Activated naive CD8-positive, alpha-beta T cell (primary cell): ENCODE results near the gene PHLPP1.

Experiments used
- H3K27ac Mint-ChIP-seq: one replicate; pipeline ENCODE4 v1.8.0; 2021; ENCODE audit warnings: mixed read lengths
- H3K27me3 Mint-ChIP-seq: one replicate; pipeline ENCODE4 v1.8.0; 2021; ENCODE audit warnings: mixed read lengths
- H3K36me3 Mint-ChIP-seq: one replicate; pipeline ENCODE4 v1.8.0; 2021; ENCODE audit warnings: mixed read lengths
- H3K4me1 Mint-ChIP-seq: one replicate; pipeline ENCODE4 v1.8.0; 2021; ENCODE audit warnings: low read depth, mixed read lengths
- H3K4me3 Mint-ChIP-seq: one replicate; pipeline ENCODE4 v1.8.0; 2021; ENCODE audit warnings: mild to moderate bottlenecking, mixed read lengths
- H3K9me3 Mint-ChIP-seq: one replicate; pipeline ENCODE4 v1.8.0; 2021; ENCODE audit warnings: low read depth, mixed read lengths

Gene PHLPP1

GRCh38 chr18:62974388-62974787, 259.0 kb downstream of the PHLPP1 start:
- H3K27ac Mint-ChIP-seq: no peak overlapping the region
- no peaks in the 10 kb centered on the region for H3K27me3 Mint-ChIP-seq
- H3K36me3 Mint-ChIP-seq: peaks cover 13% of the 10 kb centered on the region
- no peaks in the 10 kb centered on the region for H3K4me1 Mint-ChIP-seq
- H3K9me3 Mint-ChIP-seq: peaks cover 3% of the 10 kb centered on the region
- H3K4me3 Mint-ChIP-seq: no peak overlapping the region

GRCh38 chr18:62974928-62975675, 259.8 kb downstream of the PHLPP1 start:
- peaks cover 13% of the 10 kb centered on the region for H3K36me3 Mint-ChIP-seq
- H3K4me1 Mint-ChIP-seq: no peaks in the 10 kb centered on the region
- H3K9me3 Mint-ChIP-seq: no peaks in the 10 kb centered on the region
- no peak overlapping the region for H3K4me3 Mint-ChIP-seq
- H3K27ac Mint-ChIP-seq: no peak overlapping the region
- H3K27me3 Mint-ChIP-seq: no peaks in the 10 kb centered on the region

GRCh38 chr18:62975785-62976184, 260.4 kb downstream of the PHLPP1 start:
- Mint-ChIP-seq H3K27ac (no peak overlapping the region), H3K27me3 (no peaks in the 10 kb centered on the region), H3K4me1 (no peaks in the 10 kb centered on the region), H3K9me3 (no peaks in the 10 kb centered on the region), H3K36me3 (peaks cover 11% of the 10 kb centered on the region), H3K4me3 (no peak overlapping the region)

- Mint-ChIP-seq H3K36me3 (peaks cover 10% of the 10 kb centered on the region), H3K27me3 (no peaks in the 10 kb centered on the region), H3K27ac (no peak overlapping the region), H3K4me3 (no peak overlapping the region), H3K4me1 (no peaks in the 10 kb centered on the region), H3K9me3 (no peaks in the 10 kb centered on the region)
Observed at GRCh38 chr18:62976227-62976626, 260.9 kb downstream of the PHLPP1 start.

GRCh38 chr18:62977512-62977911, 262.2 kb downstream of the PHLPP1 start:
- peaks cover 2% of the 10 kb centered on the region for H3K4me1 Mint-ChIP-seq
- no peaks in the 10 kb centered on the region for H3K27me3 Mint-ChIP-seq
- no peaks in the 10 kb centered on the region for H3K9me3 Mint-ChIP-seq
- H3K36me3 Mint-ChIP-seq: peaks cover 6% of the 10 kb centered on the region
- no peak overlapping the region for H3K4me3 Mint-ChIP-seq
- no peak overlapping the region for H3K27ac Mint-ChIP-seq

- Mint-ChIP-seq H3K36me3 (peaks cover 6% of the 10 kb centered on the region), H3K4me1 (peaks cover 2% of the 10 kb centered on the region), H3K9me3 (no peaks in the 10 kb centered on the region), H3K27ac (no peak overlapping the region), H3K4me3 (no peak overlapping the region), H3K27me3 (no peaks in the 10 kb centered on the region)
Observed at GRCh38 chr18:62978251-62979049, 263.1 kb downstream of the PHLPP1 start.

- H3K36me3 Mint-ChIP-seq: peaks cover 6% of the 10 kb centered on the region
- H3K4me1 Mint-ChIP-seq: peaks cover 2% of the 10 kb centered on the region
- H3K9me3 Mint-ChIP-seq: no peaks in the 10 kb centered on the region
- H3K27me3 Mint-ChIP-seq: no peaks in the 10 kb centered on the region
- no peak overlapping the region for H3K4me3 Mint-ChIP-seq
- H3K27ac Mint-ChIP-seq: no peak overlapping the region
Observed at GRCh38 chr18:62979176-62979575, 263.8 kb downstream of the PHLPP1 start.

- H3K4me1 Mint-ChIP-seq: peaks cover 2% of the 10 kb centered on the region
- no peak overlapping the region for H3K4me3 Mint-ChIP-seq
- H3K27me3 Mint-ChIP-seq: no peaks in the 10 kb centered on the region
- H3K36me3 Mint-ChIP-seq: peaks cover 6% of the 10 kb centered on the region
- no peak overlapping the region for H3K27ac Mint-ChIP-seq
- no peaks in the 10 kb centered on the region for H3K9me3 Mint-ChIP-seq
Observed at GRCh38 chr18:62979900-62980299, 264.6 kb downstream of the PHLPP1 start.

- Mint-ChIP-seq H3K27ac (no peak overlapping the region), H3K36me3 (no peaks in the 10 kb centered on the region), H3K9me3 (no peaks in the 10 kb centered on the region), H3K27me3 (no peaks in the 10 kb centered on the region), H3K4me1 (peaks cover 2% of the 10 kb centered on the region), H3K4me3 (no peak overlapping the region)
Observed at GRCh38 chr18:62981566-62981965, 266.2 kb downstream of the PHLPP1 start.

- Mint-ChIP-seq H3K27ac (no peak overlapping the region), H3K36me3 (no peaks in the 10 kb centered on the region), H3K4me3 (peak overlapping the region; percentile 27), H3K9me3 (no peaks in the 10 kb centered on the region), H3K27me3 (no peaks in the 10 kb centered on the region), H3K4me1 (peaks cover 2% of the 10 kb centered on the region)
Observed at GRCh38 chr18:62982600-62983251, 267.4 kb downstream of the PHLPP1 start.

GRCh38 chr18:62984656-62985315, 269.4 kb downstream of the PHLPP1 start:
- Mint-ChIP-seq H3K4me3 (no peak overlapping the region), H3K36me3 (no peaks in the 10 kb centered on the region), H3K27me3 (no peaks in the 10 kb centered on the region), H3K4me1 (peaks cover 2% of the 10 kb centered on the region), H3K27ac (no peak overlapping the region), H3K9me3 (no peaks in the 10 kb centered on the region)

- H3K27ac Mint-ChIP-seq: no peak overlapping the region
- H3K9me3 Mint-ChIP-seq: no peaks in the 10 kb centered on the region
- H3K4me1 Mint-ChIP-seq: peaks cover 2% of the 10 kb centered on the region
- no peak overlapping the region for H3K4me3 Mint-ChIP-seq
- no peaks in the 10 kb centered on the region for H3K36me3 Mint-ChIP-seq
- peaks cover 2% of the 10 kb centered on the region for H3K27me3 Mint-ChIP-seq
Observed at GRCh38 chr18:62986490-62986889, 271.1 kb downstream of the PHLPP1 start.

- Mint-ChIP-seq H3K4me3 (no peak overlapping the region), H3K9me3 (no peaks in the 10 kb centered on the region), H3K36me3 (no peaks in the 10 kb centered on the region), H3K27ac (no peak overlapping the region), H3K27me3 (peaks cover 2% of the 10 kb centered on the region), H3K4me1 (peaks cover 2% of the 10 kb centered on the region)
Observed at GRCh38 chr18:62987055-62987830, 271.9 kb downstream of the PHLPP1 start.

- no peak overlapping the region for H3K27ac Mint-ChIP-seq
- H3K4me1 Mint-ChIP-seq: no peaks in the 10 kb centered on the region
- H3K9me3 Mint-ChIP-seq: no peaks in the 10 kb centered on the region
- H3K4me3 Mint-ChIP-seq: no peak overlapping the region
- peaks cover 2% of the 10 kb centered on the region for H3K27me3 Mint-ChIP-seq
- no peaks in the 10 kb centered on the region for H3K36me3 Mint-ChIP-seq
Observed at GRCh38 chr18:62987859-62988258, 272.5 kb downstream of the PHLPP1 start.
